GM12891 (cell line): ENCODE data around the gene UBE2G1.

Source experiments
- POLR2A ChIP-seq: IDR thresholded peaks from 2 replicates; pipeline ENCODE4 v1.6.1; 2011; ENCODE audit warnings: low read depth, low read length, control low read depth
- POLR2AphosphoS5 ChIP-seq: IDR thresholded peaks from 2 replicates; pipeline ENCODE4 v1.6.1; 2011; ENCODE audit warnings: low read depth, low read length, control low read depth

- no peak for TF ChIP-seq POLR2AphosphoS5
- no peak for TF ChIP-seq POLR2A
Observed at GRCh38 chr17:4357671-4358070, 8.8 kb downstream of the UBE2G1 start.
